A549 (cell line): Measurements from ENCODE around the gene TRMU. TPM values are rescaled to one million over a fixed set of nuclear protein-coding genes. Genes with fewer than 3 reads are reported as not detected.

Experiments
- ATAC-seq, 2 experiments: fragments of 200-7000 bp in 1 of 2; fragments of >200 bp in 1 of 2; cut with Nextera tagmentation in 1 of 2; cut with Tn5 transposase in 1 of 2; 3 replicates each; pipeline versions ENCODE4 v1.8.0 to v1.9.1; 2018 to 2020; ENCODE audit warnings: mild to moderate bottlenecking in 1 of 2, moderate library complexity in 1 of 2
- CTCF ChIA-PET: fragments of 300-600 bp; sonication (Branson Sonifier 250); formaldehyde crosslinking; extraction: SDS; loops from one replicate; lab custom pipeline; 2021; ENCODE audit warnings: antibody characterized with exemption, inconsistent platforms; lab: Yijun Ruan, JAX
- POLR2A ChIA-PET: fragments of 350-600 bp; formaldehyde crosslinking; extraction: SDS; loops from one replicate; lab custom pipeline; 2021; ENCODE audit warnings: antibody characterized with exemption, inconsistent platforms; lab: Yijun Ruan, JAX
- DNase-seq, 2 experiments: peaks; one replicate each; pipeline versions ENCODE4 v3.0.0 to v3.0.0-alpha.2; 2011 to 2016; ENCODE audit warnings: low read depth in 1 of 2, low spot score in 1 of 2
- FAIRE-seq: peaks from 2 replicates; lab custom pipeline; 2011; peaks lifted over from hg19 to GRCh38; lab: Jason Lieb, UNC
- H3K27ac ChIP-seq, 2 experiments: fragments of >200 bp; sonication (Bioruptor Twin); formaldehyde crosslinking; 3 replicates each; pipeline ENCODE4 v1.5.1; 2016 to 2017
- H3K4me1 ChIP-seq: fragments of >200 bp; sonication (Bioruptor Twin); formaldehyde crosslinking; 3 replicates; pipeline ENCODE4 v1.6.1; 2016
- H3K4me2 ChIP-seq: fragments of >200 bp; sonication (Bioruptor Twin); formaldehyde crosslinking; 3 replicates; pipeline ENCODE4 v1.6.1; 2016
- H3K4me3 ChIP-seq: fragments of >200 bp; sonication (Bioruptor Twin); formaldehyde crosslinking; 3 replicates; pipeline ENCODE4 v1.5.1; 2016
- H3K9me3 ChIP-seq: fragments of >200 bp; sonication (Bioruptor Twin); formaldehyde crosslinking; 3 replicates; pipeline ENCODE4 v1.6.1; 2016
- BCL3 ChIP-seq: fragments of >200 bp; sonication (Bioruptor Twin); formaldehyde crosslinking; IDR thresholded peaks from 3 replicates; pipeline ENCODE4 v1.6.1; 2016
- BHLHE40 ChIP-seq: IDR thresholded peaks from 2 replicates; pipeline ENCODE4 v1.6.1; 2012; ENCODE audit warnings: low read depth, low read length, inconsistent platforms
- CEBPB ChIP-seq, 2 experiments: fragments of >200 bp in 1 of 2; sonication (Bioruptor Twin) in 1 of 2; formaldehyde crosslinking in 1 of 2; IDR thresholded peaks; 2 replicates each; pipeline ENCODE4 v1.6.1; 2012 to 2016
- CHD2 ChIP-seq: fragments of 150-350 bp; IDR thresholded peaks from 2 replicates; pipeline ENCODE4 v1.6.1; 2014; ENCODE audit warnings: low read length; ENCODE audit not compliant: partially characterized antibody
- CHD4 ChIP-seq: fragments of 200-600 bp; sonication (generic); IDR thresholded peaks from 2 replicates; pipeline ENCODE4 v1.6.1; 2016; ENCODE audit warnings: antibody characterized with exemption, mild to moderate bottlenecking, borderline replicate concordance
- E2F6 ChIP-seq: IDR thresholded peaks from 2 replicates; pipeline ENCODE4 v1.6.1; 2012; ENCODE audit warnings: low read depth, borderline replicate concordance
- EHMT2 ChIP-seq: fragments of 200-600 bp; sonication (generic); IDR thresholded peaks from 2 replicates; pipeline ENCODE4 v1.6.1; 2016; ENCODE audit warnings: antibody characterized with exemption, low read depth, mild to moderate bottlenecking, moderate library complexity
- ESRRA ChIP-seq: fragments of 150-350 bp; IDR thresholded peaks from 2 replicates; pipeline ENCODE4 v1.6.1; 2014; ENCODE audit warnings: mild to moderate bottlenecking, low read length, borderline replicate concordance
- FOXS1 ChIP-seq: fragments of 250-450 bp; sonication (Bioruptor Pico); IDR thresholded peaks from 2 replicates; pipeline ENCODE4 v1.5.0; 2020; ENCODE audit warnings: mild to moderate bottlenecking, moderate library complexity
- HDAC2 ChIP-seq: fragments of 200-600 bp; sonication (generic); IDR thresholded peaks from 2 replicates; pipeline ENCODE4 v1.6.1; 2016
- HES2 ChIP-seq: fragments of >200 bp; sonication (Bioruptor Twin); formaldehyde crosslinking; IDR thresholded peaks from 2 replicates; pipeline ENCODE4 v1.6.1; 2016
- HMGXB4 ChIP-seq: fragments of 250-450 bp; sonication (Bioruptor Pico); IDR thresholded peaks from 2 replicates; pipeline ENCODE4 v1.5.0; 2021; ENCODE audit warnings: mild to moderate bottlenecking, moderate library complexity, borderline replicate concordance
- HOXB13 ChIP-seq: fragments of 250-450 bp; sonication (Bioruptor Pico); IDR thresholded peaks from 2 replicates; pipeline ENCODE4 v1.5.0; 2020; ENCODE audit warnings: low read depth, mild to moderate bottlenecking, moderate library complexity
- JUN ChIP-seq, 2 experiments: fragments of >200 bp; sonication (Bioruptor Twin); formaldehyde crosslinking; IDR thresholded peaks; 2 replicates in 1 of 2; 3 replicates in 1 of 2; pipeline ENCODE4 v1.6.1; 2016 to 2017
- JUNB ChIP-seq: fragments of >200 bp; sonication (Bioruptor Twin); formaldehyde crosslinking; IDR thresholded peaks from 2 replicates; pipeline ENCODE4 v1.6.1; 2016
- KDM1A ChIP-seq: fragments of 200-600 bp; sonication (generic); IDR thresholded peaks from 2 replicates; pipeline ENCODE4 v1.6.1; 2016; ENCODE audit warnings: low read depth, mild to moderate bottlenecking
- KDM5A ChIP-seq: fragments of 200-600 bp; sonication (generic); IDR thresholded peaks from 2 replicates; pipeline ENCODE4 v1.6.1; 2016; ENCODE audit warnings: antibody characterized with exemption, mild to moderate bottlenecking
- NFE2L2 ChIP-seq: fragments of 150-350 bp; conservative IDR thresholded peaks from 2 replicates; pipeline ENCODE4 v1.6.1; 2014; ENCODE audit warnings: low read length
- PHF8 ChIP-seq: fragments of 200-600 bp; sonication (generic); IDR thresholded peaks from 2 replicates; pipeline ENCODE4 v1.6.1; 2016; ENCODE audit warnings: low read depth, mild to moderate bottlenecking, antibody characterized with exemption, moderate library complexity, borderline replicate concordance
- RARB ChIP-seq: fragments of 250-450 bp; sonication (Bioruptor Pico); IDR thresholded peaks from 2 replicates; pipeline ENCODE4 v1.8.0; 2021; ENCODE audit warnings: mild to moderate bottlenecking, moderate library complexity
- SMC3 ChIP-seq: fragments of >200 bp; sonication (Bioruptor Twin); formaldehyde crosslinking; IDR thresholded peaks from 3 replicates; pipeline ENCODE4 v1.6.1; 2018; ENCODE audit warnings: inconsistent platforms
- TP53 ChIP-seq: fragments of 250-450 bp; sonication (Bioruptor Pico); IDR thresholded peaks from 2 replicates; pipeline ENCODE4 v1.5.0; 2021; ENCODE audit warnings: mild to moderate bottlenecking, moderate library complexity
- USF2 ChIP-seq: fragments of 450-650 bp; IDR thresholded peaks from 2 replicates; pipeline ENCODE4 v1.6.1; 2014; ENCODE audit warnings: antibody characterized with exemption
- ZFP36 ChIP-seq: fragments of 450-650 bp; IDR thresholded peaks from 2 replicates; pipeline ENCODE4 v1.6.1; 2014; ENCODE audit warnings: borderline replicate concordance; ENCODE audit not compliant: partially characterized antibody
- ZNF302 ChIP-seq: fragments of 250-450 bp; sonication (Bioruptor Pico); IDR thresholded peaks from 2 replicates; pipeline ENCODE4 v1.9.0; 2021; ENCODE audit warnings: inconsistent platforms, mild to moderate bottlenecking, moderate library complexity
- ZSCAN20 ChIP-seq: fragments of 250-450 bp; sonication (Bioruptor Pico); IDR thresholded peaks from 2 replicates; pipeline ENCODE4 v1.8.0; 2022; ENCODE audit warnings: mild to moderate bottlenecking, moderate library complexity
- WGBS: methylation state at CpG from one replicate; pipeline ENCODE4 v1.1.6; 2017; ENCODE audit errors: missing lambda C conversion rate; 5-methylcytosine and 5-hydroxymethylcytosine counted together
- polyA plus RNA-seq, 4 experiments: library from polyadenylated mRNA; depleted of rRNA in 3 of 4; stranded (reverse); fragments of >200 nt; fragmentation: RNase III in 1 of 4; extraction: RNeasy Plus Mini Kit Qiagen cat#74134 plus additional on column Dnase treatment in 1 of 4; gene quantifications; 2 replicates in 3 of 4; 3 replicates in 1 of 4; pipeline ENCODE4 v1.2.3, GENCODE V29; 2011 to 2017

The TRMU gene
- polyA plus RNA-seq, 2 of the 4 experiments (the other 2 are of a cell fraction), result 33.4 to 44.1 TPM

GRCh38 chr22:46363611-46364321, 28.3 kb downstream of the TRMU start (continued):
- TF ChIP-seq USF2 (no peak), ZNF302 (CRISPR knock-in tag) (no peak), RARB (CRISPR knock-in tag) (no peak), CHD2 (no peak)

GRCh38 chr22:46364341-46365165, 29.0 kb downstream of the TRMU start:
- ATAC-seq, result no peak
- CTCF ChIA-PET, result interaction anchor here (0.5 to 7.8 kb wide), 3 partner anchors 8 to 224 kb away, joined by 3 to 171 read pairs (median 3); no protein-coding TSS in a partner anchor

GRCh38 chr22:46365166-46365624, 29.7 kb downstream of the TRMU start:
- CTCF ChIA-PET, result interaction anchor here (0.5 to 7.8 kb wide), 4 partner anchors 9 to 223 kb away, joined by 3 to 171 read pairs (median 3); no protein-coding TSS in a partner anchor

More at GRCh38 chr22:46364341-46365165, 29.0 kb downstream of the TRMU start:
- Histone ChIP-seq H3K4me2 (no peak overlapping the region), H3K9me3 (no peaks in the 10 kb centered on the region), H3K4me1 (peaks cover 11% of the 10 kb centered on the region), H3K27ac (no peak overlapping the region), H3K4me3 (no peak overlapping the region)
- FAIRE-seq (no peak), DNase-seq (no peak)
- POLR2A ChIA-PET, result no interaction called here
- no peak for TF ChIP-seq KDM1A
- no peak for TF ChIP-seq ESRRA
- TF ChIP-seq EHMT2, result no peak
- TF ChIP-seq KDM5A, result no peak
- TF ChIP-seq FOXS1 (CRISPR knock-in tag), result no peak
- TF ChIP-seq HDAC2, result no peak
- WGBS, result 100% methylated on average over 3 of the region's 26 CpGs

More at GRCh38 chr22:46365166-46365624, 29.7 kb downstream of the TRMU start:
- 100% methylated on average over 11 of the region's 22 CpGs for WGBS
- POLR2A ChIA-PET, result no interaction called here
- DNase-seq (no peak), ATAC-seq (no peak), FAIRE-seq (no peak)
- no peak overlapping the region for H3K27ac ChIP-seq
- no peak for TF ChIP-seq SMC3
- no peak for TF ChIP-seq HOXB13
- TF ChIP-seq JUN (IDR thresholded peaks at IDR 0.05), result no peak
- TF ChIP-seq EHMT2, result no peak
- no peak for TF ChIP-seq ZNF302 (CRISPR knock-in tag)
- no peak for TF ChIP-seq JUNB
- no peak for TF ChIP-seq HES2
- TF ChIP-seq ZFP36, result no peak
- no peak for TF ChIP-seq TP53
- TF ChIP-seq BHLHE40, result no peak
- no peak for TF ChIP-seq NFE2L2
- TF ChIP-seq BCL3, result no peak
- no peak for TF ChIP-seq ZSCAN20 (CRISPR knock-in tag)
- TF ChIP-seq CHD2, result no peak
- no peak for TF ChIP-seq RARB (CRISPR knock-in tag)
- no peak for TF ChIP-seq CEBPB (IDR thresholded peaks at IDR 0.05)
- no peak for TF ChIP-seq CHD4
- no peak for TF ChIP-seq HMGXB4 (CRISPR knock-in tag)
- no peak for TF ChIP-seq E2F6
- no peak for TF ChIP-seq PHF8
- no peak overlapping the region for H3K4me3 ChIP-seq
- H3K4me2 ChIP-seq, result no peak overlapping the region
- peaks cover 11% of the 10 kb centered on the region for H3K4me1 ChIP-seq
- no peaks in the 10 kb centered on the region for H3K9me3 ChIP-seq
